Liver (tissue), 9 donors: ENCODE measurements around the gene ABCC3. TPM values are rescaled to one million over a fixed set of nuclear protein-coding genes. Genes with fewer than 3 reads are reported as not detected.

Experiments
- DNase-seq: peaks from one replicate; pipeline ENCODE4 v3.0.0-alpha.2; 2017; ENCODE audit warnings: low spot score
- H3K27ac ChIP-seq, 2 donors: one replicate each; pipeline ENCODE4 v1.7.0; 2013; ENCODE audit warnings: inconsistent platforms in 2 of 2, low read length in 2 of 2, control low read depth in 1 of 2, low read depth in 1 of 2, mild to moderate bottlenecking in 1 of 2
- H3K27me3 ChIP-seq, 4 donors: one replicate each; pipeline versions ENCODE4 v1.6.1 to v1.7.0; 2013; ENCODE audit warnings: low read length in 3 of 4, inconsistent platforms in 1 of 4, mild to moderate bottlenecking in 1 of 4, moderate library complexity in 1 of 4; ENCODE audit not compliant: control insufficient read depth in 4 of 4, insufficient read depth in 4 of 4
- H3K36me3 ChIP-seq, 4 donors: one replicate each; pipeline versions ENCODE4 v1.6.1 to v1.7.0; 2013; ENCODE audit warnings: low read length in 3 of 4, mild to moderate bottlenecking in 3 of 4, low read depth in 1 of 4, moderate library complexity in 1 of 4; ENCODE audit not compliant: control insufficient read depth in 4 of 4, insufficient read depth in 3 of 4
- H3K4me1 ChIP-seq, 4 donors: one replicate each; pipeline versions ENCODE4 v1.6.1 to v1.7.0; 2013; ENCODE audit warnings: low read length in 3 of 4, mild to moderate bottlenecking in 3 of 4, moderate library complexity in 1 of 4; ENCODE audit not compliant: control insufficient read depth in 4 of 4, insufficient read depth in 4 of 4
- H3K4me3 ChIP-seq, 3 donors: one replicate each; pipeline versions ENCODE4 v1.6.1 to v1.7.0; 2013; ENCODE audit warnings: low read length in 3 of 3, control low read depth in 1 of 3, low read depth in 1 of 3, mild to moderate bottlenecking in 1 of 3
- H3K9ac ChIP-seq, 2 donors: one replicate each; pipeline ENCODE4 v1.7.0; 2013; ENCODE audit warnings: low read length in 2 of 2, mild to moderate bottlenecking in 2 of 2, moderate library complexity in 2 of 2, control low read depth in 1 of 2, low read depth in 1 of 2
- H3K9me3 ChIP-seq, 4 donors: one replicate each; pipeline versions ENCODE4 v1.6.1 to v1.7.0; 2013; ENCODE audit warnings: low read length in 3 of 4; ENCODE audit not compliant: control insufficient read depth in 4 of 4
- ATF3 ChIP-seq: IDR thresholded peaks from 2 replicates; pipeline ENCODE4 v1.6.1; 2016; ENCODE audit warnings: antibody characterized with exemption
- CTCF ChIP-seq: fragments of 150-350 bp; IDR thresholded peaks from 2 replicates; pipeline ENCODE4 v1.5.1; 2017; ENCODE audit warnings: improper control_type of control experiment, low read depth, low read length; ENCODE audit not compliant: missing input control
- EGR1 ChIP-seq, 2 donors: IDR thresholded peaks; 2 replicates each; pipeline ENCODE4 v1.6.1; 2016 to 2018; ENCODE audit warnings: antibody characterized with exemption in 2 of 2, low read depth in 2 of 2
- FOXA1 ChIP-seq: IDR thresholded peaks from 2 replicates; pipeline ENCODE4 v1.6.1; 2016; ENCODE audit warnings: antibody characterized with exemption
- FOXA2 ChIP-seq: IDR thresholded peaks from 2 replicates; pipeline ENCODE4 v1.6.1; 2016; ENCODE audit warnings: antibody characterized with exemption
- GABPA ChIP-seq, 2 donors: IDR thresholded peaks in 1 of 2; conservative IDR thresholded peaks in 1 of 2; 2 replicates each; pipeline ENCODE4 v1.6.1; 2016; ENCODE audit warnings: antibody characterized with exemption in 2 of 2, mild to moderate bottlenecking in 1 of 2, moderate library complexity in 1 of 2
- HNF4G ChIP-seq: IDR thresholded peaks from 2 replicates; pipeline ENCODE4 v1.6.1; 2016; ENCODE audit warnings: antibody characterized with exemption
- JUND ChIP-seq, 2 donors: IDR thresholded peaks; 2 replicates each; pipeline ENCODE4 v1.6.1; 2016; ENCODE audit warnings: antibody characterized with exemption in 2 of 2
- MAX ChIP-seq: IDR thresholded peaks from 2 replicates; pipeline ENCODE4 v1.6.1; 2016; ENCODE audit warnings: antibody characterized with exemption
- RAD21 ChIP-seq, 2 donors: IDR thresholded peaks; 2 replicates each; pipeline ENCODE4 v1.6.1; 2016; ENCODE audit warnings: antibody characterized with exemption in 2 of 2, mild to moderate bottlenecking in 2 of 2
- RXRA ChIP-seq, 2 donors: IDR thresholded peaks; 2 replicates each; pipeline ENCODE4 v1.6.1; 2017 to 2018; ENCODE audit warnings: antibody characterized with exemption in 2 of 2, mild to moderate bottlenecking in 1 of 2
- TAF1 ChIP-seq: conservative IDR thresholded peaks from 2 replicates; pipeline ENCODE4 v1.6.1; 2016; ENCODE audit warnings: antibody characterized with exemption, mild to moderate bottlenecking
- YY1 ChIP-seq: IDR thresholded peaks from 2 replicates; pipeline ENCODE4 v1.6.1; 2016; ENCODE audit warnings: antibody characterized with exemption, mild to moderate bottlenecking
- WGBS: extraction: QIAGEN DNeasy Blood & Tissue Kit; methylation state at CpG from one replicate; pipeline ENCODE4 v1.1.7; 2013; 5-methylcytosine and 5-hydroxymethylcytosine counted together
- polyA plus RNA-seq, 2 donors: library from polyadenylated mRNA; stranded (reverse) in 1 of 2; unstranded in 1 of 2; fragments of 200-250 nt in 1 of 2; fragments of >200 nt in 1 of 2; fragmentation: Nextera tagmentation in 1 of 2; extraction: Ambion mirVana in 1 of 2; gene quantifications; one replicate each; pipeline versions ENCODE4 v1.2.1 to v1.2.3, GENCODE V29; 2013 to 2015
- total RNA-seq, 2 donors: library from RNA; depleted of rRNA; stranded (reverse); fragments of >200 nt; gene quantifications; one replicate each; pipeline ENCODE4 v1.2.3, GENCODE V29; 2014
- TF ChIP-seq, protein P1 (sequence below): IDR thresholded peaks from 2 replicates; pipeline ENCODE4 v1.6.1; 2016; ENCODE audit warnings: antibody characterized with exemption, mild to moderate bottlenecking
- TF ChIP-seq, protein P2 (sequence below): IDR thresholded peaks from 2 replicates; pipeline ENCODE4 v1.6.1; 2016; ENCODE audit warnings: antibody characterized with exemption
- donor health status: healthy.
- donor health status: healthy.
- donor health status: healthy.
- donor health status: healthy.
- donor health status: healthy.

The ABCC3 gene
- total and polyA plus RNA-seq, 4 donors, result 10.5 to 197 (median 80.5) TPM

GRCh38 chr17:50585346-50585745 lies 49.3 kb upstream of the ABCC3 start:
- DNase-seq, result no peak
- WGBS, result 94% methylated on average over 4 of the region's 4 CpGs
- Histone ChIP-seq H3K9ac (no peak overlapping the region), H3K27me3 (no peaks in the 10 kb centered on the region), H3K27ac (no peak overlapping the region), H3K9me3 (no peaks in the 10 kb centered on the region), H3K4me3 (no peak overlapping the region), H3K36me3 (no peaks in the 10 kb centered on the region), H3K4me1 (peaks cover 0 to 10% (median 7%) of the 10 kb centered on the region in 4 donors)
- TF ChIP-seq ATF3, result no peak
- TF ChIP-seq YY1, result no peak
- TF ChIP-seq FOXA2, result no peak
- TF ChIP-seq GABPA (IDR thresholded peaks at IDR 0.05 in 1 of 2, conservative IDR thresholded peaks at IDR 0.05 in 1 of 2), result no peak
- no peak for TF ChIP-seq TAF1
- TF ChIP-seq, protein P1, sequence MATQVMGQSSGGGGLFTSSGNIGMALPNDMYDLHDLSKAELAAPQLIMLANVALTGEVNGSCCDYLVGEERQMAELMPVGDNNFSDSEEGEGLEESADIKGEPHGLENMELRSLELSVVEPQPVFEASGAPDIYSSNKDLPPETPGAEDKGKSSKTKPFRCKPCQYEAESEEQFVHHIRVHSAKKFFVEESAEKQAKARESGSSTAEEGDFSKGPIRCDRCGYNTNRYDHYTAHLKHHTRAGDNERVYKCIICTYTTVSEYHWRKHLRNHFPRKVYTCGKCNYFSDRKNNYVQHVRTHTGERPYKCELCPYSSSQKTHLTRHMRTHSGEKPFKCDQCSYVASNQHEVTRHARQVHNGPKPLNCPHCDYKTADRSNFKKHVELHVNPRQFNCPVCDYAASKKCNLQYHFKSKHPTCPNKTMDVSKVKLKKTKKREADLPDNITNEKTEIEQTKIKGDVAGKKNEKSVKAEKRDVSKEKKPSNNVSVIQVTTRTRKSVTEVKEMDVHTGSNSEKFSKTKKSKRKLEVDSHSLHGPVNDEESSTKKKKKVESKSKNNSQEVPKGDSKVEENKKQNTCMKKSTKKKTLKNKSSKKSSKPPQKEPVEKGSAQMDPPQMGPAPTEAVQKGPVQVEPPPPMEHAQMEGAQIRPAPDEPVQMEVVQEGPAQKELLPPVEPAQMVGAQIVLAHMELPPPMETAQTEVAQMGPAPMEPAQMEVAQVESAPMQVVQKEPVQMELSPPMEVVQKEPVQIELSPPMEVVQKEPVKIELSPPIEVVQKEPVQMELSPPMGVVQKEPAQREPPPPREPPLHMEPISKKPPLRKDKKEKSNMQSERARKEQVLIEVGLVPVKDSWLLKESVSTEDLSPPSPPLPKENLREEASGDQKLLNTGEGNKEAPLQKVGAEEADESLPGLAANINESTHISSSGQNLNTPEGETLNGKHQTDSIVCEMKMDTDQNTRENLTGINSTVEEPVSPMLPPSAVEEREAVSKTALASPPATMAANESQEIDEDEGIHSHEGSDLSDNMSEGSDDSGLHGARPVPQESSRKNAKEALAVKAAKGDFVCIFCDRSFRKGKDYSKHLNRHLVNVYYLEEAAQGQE, result no peak
- no peak for TF ChIP-seq RXRA (IDR thresholded peaks at IDR 0.05)
- TF ChIP-seq JUND (IDR thresholded peaks at IDR 0.05), result no peak
- no peak for TF ChIP-seq EGR1 (IDR thresholded peaks at IDR 0.05; ENCODE audit: low read depth in 2 of 2)
- no peak for TF ChIP-seq CTCF
- no peak for TF ChIP-seq MAX
- TF ChIP-seq, protein P2, sequence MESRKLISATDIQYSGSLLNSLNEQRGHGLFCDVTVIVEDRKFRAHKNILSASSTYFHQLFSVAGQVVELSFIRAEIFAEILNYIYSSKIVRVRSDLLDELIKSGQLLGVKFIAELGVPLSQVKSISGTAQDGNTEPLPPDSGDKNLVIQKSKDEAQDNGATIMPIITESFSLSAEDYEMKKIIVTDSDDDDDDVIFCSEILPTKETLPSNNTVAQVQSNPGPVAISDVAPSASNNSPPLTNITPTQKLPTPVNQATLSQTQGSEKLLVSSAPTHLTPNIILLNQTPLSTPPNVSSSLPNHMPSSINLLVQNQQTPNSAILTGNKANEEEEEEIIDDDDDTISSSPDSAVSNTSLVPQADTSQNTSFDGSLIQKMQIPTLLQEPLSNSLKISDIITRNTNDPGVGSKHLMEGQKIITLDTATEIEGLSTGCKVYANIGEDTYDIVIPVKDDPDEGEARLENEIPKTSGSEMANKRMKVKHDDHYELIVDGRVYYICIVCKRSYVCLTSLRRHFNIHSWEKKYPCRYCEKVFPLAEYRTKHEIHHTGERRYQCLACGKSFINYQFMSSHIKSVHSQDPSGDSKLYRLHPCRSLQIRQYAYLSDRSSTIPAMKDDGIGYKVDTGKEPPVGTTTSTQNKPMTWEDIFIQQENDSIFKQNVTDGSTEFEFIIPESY, result no peak
- TF ChIP-seq FOXA1, result no peak
- no peak for TF ChIP-seq HNF4G

DNA sequence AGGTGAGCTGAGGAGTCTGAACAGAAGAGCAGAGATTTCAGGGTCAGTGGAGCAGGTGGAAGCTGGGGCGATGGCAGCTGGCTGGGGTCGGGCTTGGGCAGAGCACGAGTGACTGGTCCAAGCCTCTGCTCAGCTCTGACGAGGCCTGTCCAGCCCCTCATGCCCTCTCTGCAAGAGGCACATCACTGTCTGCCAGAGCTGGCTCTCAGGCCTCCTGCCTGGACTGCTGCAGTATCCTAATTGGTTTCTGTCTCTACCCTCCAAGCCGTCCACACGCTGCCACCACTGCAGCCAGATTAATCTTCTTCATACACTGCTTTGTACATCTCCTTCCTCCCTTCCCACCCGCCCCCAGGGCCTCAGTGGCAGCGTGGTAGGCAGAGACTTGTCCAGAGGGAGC lies 48.8 kb upstream of the ABCC3 start:
- H3K9ac ChIP-seq, result no peak overlapping the region
- H3K9me3 ChIP-seq, result no peaks in the 10 kb centered on the region
- no peak overlapping the region for H3K4me3 ChIP-seq
- peaks cover 0 to 10% (median 7%) of the 10 kb centered on the region in 4 donors for H3K4me1 ChIP-seq
- no peaks in the 10 kb centered on the region for H3K36me3 ChIP-seq
- TF ChIP-seq, protein P1, result no peak
- no peak for TF ChIP-seq RXRA (IDR thresholded peaks at IDR 0.05)
- TF ChIP-seq RAD21 (IDR thresholded peaks at IDR 0.05), result no peak
- TF ChIP-seq CTCF, result no peak
- no peak for DNase-seq
- no peak overlapping the region for H3K27ac ChIP-seq
- H3K27me3 ChIP-seq, result no peaks in the 10 kb centered on the region
- 81% methylated on average over 8 of the region's 8 CpGs for WGBS
